Fibroblast of peridontal ligament (primary cell): ENCODE measurements around the gene SIGLEC8.

ENCODE experiments used
- DNase-seq: peaks from one replicate; pipeline ENCODE4 v3.0.0-alpha.2; 2010; ENCODE audit errors: extremely low read depth

Gene SIGLEC8

GRCh38 chr19:51402117-51402516 lies 56.1 kb downstream of the SIGLEC8 start:
- DNase-seq = no peak
